ENCODE measurements around the gene CENPW. TPM values are rescaled to one million over a fixed set of nuclear protein-coding genes. Genes with fewer than 3 reads are reported as not detected.

The CENPW gene
- total RNA-seq, 1 experiment from 2014 or later, result 46.9 TPM

DNA sequence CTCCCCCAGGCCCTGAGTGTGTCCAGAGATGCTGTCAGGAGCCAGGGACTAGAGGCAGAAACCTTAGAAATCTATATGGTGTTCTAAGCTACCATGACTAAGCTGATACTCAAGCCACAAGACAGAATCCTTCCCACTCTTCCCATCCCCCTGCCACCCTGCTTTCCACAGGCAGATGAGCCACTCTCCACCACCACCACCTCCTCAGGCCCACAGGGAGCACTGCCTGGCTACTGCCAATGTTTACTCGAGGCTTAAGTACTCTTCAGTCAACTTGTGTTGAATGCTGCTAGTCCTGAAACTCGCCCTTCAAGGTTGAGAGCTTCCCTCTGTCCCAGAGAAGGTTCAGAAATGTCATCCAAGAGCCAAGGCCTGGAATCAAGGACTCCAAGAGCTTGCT lies 56.2 kb downstream of the CENPW start (continued):
- TF ChIP-seq YY1 (IDR thresholded peaks at IDR 0.05; ENCODE audit: extremely low read depth, insufficient replicate concordance, low read depth, low read length), result no peak
- TF ChIP-seq EZH2 (IDR thresholded peaks at IDR 0.05), result no peak
- no peak for TF ChIP-seq ZFX (IDR thresholded peaks at IDR 0.05)
- TF ChIP-seq CBX3 (IDR thresholded peaks at IDR 0.05; ENCODE audit: low read depth), result no peak
